Common myeloid progenitor, CD34-positive (primary cell): ENCODE measurements around the gene WFDC5.

Source experiments
- CTCF ChIA-PET: fragments of 350-600 bp; sonication (Branson Sonifier 250); formaldehyde crosslinking; loops from one replicate; lab custom pipeline; 2021; ENCODE audit warnings: antibody characterized with exemption; lab: Charles Lee
- POLR2A ChIA-PET: fragments of 350-600 bp; sonication (Branson Sonifier 250); formaldehyde crosslinking; loops from one replicate; lab custom pipeline; 2021; ENCODE audit warnings: antibody characterized with exemption; lab: Charles Lee
- DNase-seq, 3 donors: peaks; one replicate each; pipeline versions ENCODE4 v3.0.0 to v3.0.0-alpha.2; 2013
- H3K27ac ChIP-seq, 2 experiments: 1 replicate in 1 of 2; 2 replicates in 1 of 2; pipeline ENCODE4 v1.7.0; 2013; ENCODE audit warnings: inconsistent platforms in 2 of 2, low read length in 2 of 2, mild to moderate bottlenecking in 2 of 2, low read depth in 1 of 2, moderate library complexity in 1 of 2; ENCODE audit not compliant: severe bottlenecking in 2 of 2, insufficient read depth in 1 of 2, poor library complexity in 1 of 2
- H3K27me3 ChIP-seq, 5 experiments: replicated peaks in 2 of 5; 1 replicate in 3 of 5; 2 replicates in 2 of 5; pipeline versions ENCODE4 v1.6.1 to v1.7.0; 2013; ENCODE audit warnings: low read length in 4 of 5, mild to moderate bottlenecking in 2 of 5, moderate library complexity in 2 of 5, inconsistent platforms in 1 of 5; ENCODE audit not compliant: insufficient read depth in 5 of 5, control insufficient read depth in 4 of 5
- H3K36me3 ChIP-seq, 4 experiments: 1 replicate in 2 of 4; 2 replicates in 2 of 4; pipeline versions ENCODE4 v1.6.1 to v1.7.0; 2013; ENCODE audit warnings: low read length in 3 of 4, control low read depth in 1 of 4, mild to moderate bottlenecking in 1 of 4; ENCODE audit not compliant: control insufficient read depth in 4 of 4, insufficient read depth in 4 of 4
- H3K4me1 ChIP-seq, 4 experiments: 1 replicate in 3 of 4; 2 replicates in 1 of 4; pipeline versions ENCODE4 v1.6.1 to v1.7.1; 2013; ENCODE audit warnings: low read length in 3 of 4, mild to moderate bottlenecking in 3 of 4, control low read depth in 1 of 4, inconsistent platforms in 1 of 4, moderate library complexity in 1 of 4; ENCODE audit not compliant: control insufficient read depth in 4 of 4, insufficient read depth in 4 of 4; ENCODE audit errors: control extremely low read depth in 1 of 4
- H3K4me3 ChIP-seq, 7 experiments: 1 replicate in 4 of 7; 2 replicates in 3 of 7; pipeline versions ENCODE4 v1.5.1 to v1.7.0; 2013; ENCODE audit warnings: mild to moderate bottlenecking in 7 of 7, low read length in 6 of 7, moderate library complexity in 6 of 7, inconsistent platforms in 2 of 7, low read depth in 2 of 7, control low read depth in 1 of 7; ENCODE audit not compliant: insufficient read depth in 4 of 7, control insufficient read depth in 1 of 7; ENCODE audit errors: extremely low read depth in 1 of 7
- H3K9me3 ChIP-seq, 5 experiments: 1 replicate in 4 of 5; 2 replicates in 1 of 5; pipeline versions ENCODE4 v1.6.1 to v1.7.1; 2013; ENCODE audit warnings: low read length in 4 of 5, mild to moderate bottlenecking in 2 of 5, inconsistent platforms in 1 of 5, low read depth in 1 of 5, moderate library complexity in 1 of 5; ENCODE audit not compliant: control insufficient read depth in 4 of 5, insufficient read depth in 2 of 5; ENCODE audit errors: control extremely low read depth in 1 of 5
- WGBS: methylation state at CpG from one replicate; pipeline ENCODE4 v1.1.5; 2013; ENCODE audit not compliant: insufficient coverage; 5-methylcytosine and 5-hydroxymethylcytosine counted together

The WFDC5 gene

DNA sequence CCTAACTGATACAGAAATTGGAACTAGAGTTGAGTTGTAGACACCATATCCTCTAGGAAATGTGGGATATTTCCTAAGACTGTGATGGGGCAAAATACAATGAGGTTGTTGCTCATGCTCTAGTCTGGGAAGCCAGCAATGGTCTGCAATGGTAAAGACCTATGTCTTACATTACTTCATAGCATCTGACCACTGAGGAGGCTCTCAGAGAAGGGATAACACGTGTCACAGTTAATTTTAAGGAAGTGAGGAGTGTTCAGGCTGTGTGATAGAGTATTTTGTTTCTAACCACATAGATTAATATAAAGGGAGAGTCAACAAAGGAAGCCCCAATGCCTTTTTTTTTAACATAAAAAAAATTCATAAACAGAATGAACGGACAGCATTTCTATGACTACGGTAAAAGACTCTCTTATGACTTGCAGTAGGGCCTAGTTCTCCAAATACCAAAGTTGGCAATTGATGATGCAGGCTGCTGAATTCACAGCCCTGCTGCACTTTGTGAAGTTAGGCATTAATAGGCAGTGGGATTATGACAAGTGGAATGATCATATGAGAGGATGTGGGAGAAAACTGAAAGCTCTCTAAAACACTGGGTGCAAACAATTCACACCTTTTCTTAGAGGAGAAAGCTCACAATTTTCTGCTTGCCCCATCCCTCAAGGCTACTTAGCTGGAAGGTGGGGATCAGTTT is 27.7 kb downstream of the WFDC5 start:
- H3K9me3 ChIP-seq, result peaks cover 0 to 9% (median 6%) of the 10 kb centered on the region in 5 experiments
- 83% methylated on average over 1 of the region's 3 CpGs for WGBS
- peaks cover 0 to 17% (median 12%) of the 10 kb centered on the region in 4 experiments for H3K36me3 ChIP-seq
- H3K4me3 ChIP-seq, result no peak overlapping the region
- CTCF ChIA-PET, result interaction anchor here (0.6 to 15.5 kb wide), 6 partner anchors 8 to 76 kb away, joined by 3 to 199 read pairs (median 4); no protein-coding TSS in a partner anchor
- POLR2A ChIA-PET, result no interaction called here
- peaks cover 0 to 3% (median 1%) of the 10 kb centered on the region in 4 experiments for H3K4me1 ChIP-seq
- peak in 2 of 3 donors; percentile 27 to 36 for DNase-seq
- H3K27me3 ChIP-seq, result no peaks in the 10 kb centered on the region
- no peak overlapping the region for H3K27ac ChIP-seq

DNA sequence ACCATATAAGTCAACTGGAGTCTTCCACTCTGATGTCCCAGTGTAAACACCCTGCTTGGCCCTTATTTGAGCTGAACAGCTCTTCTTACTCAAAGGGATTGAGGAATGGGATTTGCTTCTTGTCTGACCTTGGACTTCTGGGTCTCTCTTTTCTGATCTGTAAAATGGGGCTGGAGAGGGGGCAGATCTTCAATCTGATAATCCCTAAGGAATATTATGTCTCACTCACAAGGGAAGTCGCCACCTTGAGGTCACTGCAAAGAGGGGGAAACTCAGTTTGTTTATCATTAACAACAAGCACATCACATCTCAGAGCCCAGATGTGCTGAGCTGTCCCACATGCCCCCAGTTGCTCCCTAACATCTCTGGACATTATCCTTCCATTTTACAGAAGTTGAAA is 29.1 kb downstream of the WFDC5 start:
- H3K4me3 ChIP-seq, result no peak overlapping the region
- no peaks in the 10 kb centered on the region for H3K27me3 ChIP-seq
- no peak for DNase-seq
- peaks cover 7 to 30% (median 21%) of the 10 kb centered on the region in 4 experiments for H3K36me3 ChIP-seq
- no CpG with 5 or more reads among the region's 1 CpG for WGBS
- H3K9me3 ChIP-seq, result peaks cover 0 to 14% (median 6%) of the 10 kb centered on the region in 5 experiments
- ChIA-PET CTCF (interaction anchor here (1.3 to 15.5 kb wide), 5 partner anchors 9 to 35 kb away, joined by 3 to 199 read pairs (median 5); no protein-coding TSS in a partner anchor), POLR2A (no interaction called here)
- peaks cover 0 to 3% (median 1%) of the 10 kb centered on the region in 4 experiments for H3K4me1 ChIP-seq
- H3K27ac ChIP-seq, result no peak overlapping the region

DNA sequence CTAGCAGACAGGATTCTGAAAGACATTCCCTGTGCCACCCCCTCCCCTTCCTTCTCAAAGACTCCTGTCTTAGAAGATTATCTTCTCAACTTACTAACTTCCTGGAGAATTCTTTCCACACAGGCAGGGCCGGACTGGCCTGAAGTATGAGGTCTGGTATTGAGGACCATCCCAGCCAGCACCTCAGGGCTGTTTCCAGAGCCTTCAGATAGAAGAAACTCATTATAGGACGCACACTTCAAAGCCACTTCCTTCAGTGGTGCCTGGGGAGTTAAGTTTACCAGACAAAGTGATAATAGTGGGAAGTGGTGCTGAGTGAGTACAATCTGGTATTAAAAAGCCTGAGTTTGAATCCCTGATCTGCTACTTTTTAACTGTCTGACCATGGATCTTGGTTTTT is 29.7 kb downstream of the WFDC5 start:
- ChIA-PET POLR2A (no interaction called here), CTCF (interaction anchor here (1.4 to 15.5 kb wide), 2 partner anchors 22 to 35 kb away, joined by 3 to 199 read pairs; no protein-coding TSS in a partner anchor)
- WGBS, result 86% methylated on average over 1 of the region's 2 CpGs
- Histone ChIP-seq H3K4me3 (no peak overlapping the region), H3K27me3 (no peaks in the 10 kb centered on the region), H3K36me3 (peaks cover 7 to 36% (median 24%) of the 10 kb centered on the region in 4 experiments), H3K27ac (no peak overlapping the region), H3K4me1 (peaks cover 0 to 3% (median 1%) of the 10 kb centered on the region in 4 experiments), H3K9me3 (peaks cover 0 to 14% (median 6%) of the 10 kb centered on the region in 5 experiments)
- DNase-seq, result peak in 1 of 3 donors; percentile 13

DNA sequence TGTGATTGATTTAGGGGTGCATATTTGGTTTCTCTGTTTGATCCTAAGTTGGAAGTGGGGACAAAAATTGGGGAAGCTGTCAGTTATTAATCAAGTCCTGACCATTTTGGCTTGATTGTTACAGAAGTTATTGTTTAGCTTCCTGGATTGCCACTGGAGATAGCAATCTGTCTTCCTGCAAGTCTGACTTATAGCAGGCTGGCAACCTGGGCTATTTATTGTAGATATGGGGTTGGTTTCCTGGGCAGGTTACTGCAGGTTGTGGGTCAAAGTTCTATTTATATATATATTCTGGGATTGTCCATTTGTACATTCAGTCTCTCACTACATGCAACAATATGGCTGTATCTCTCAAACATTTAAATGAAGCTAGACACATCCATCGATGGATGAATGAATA is 31.8 kb downstream of the WFDC5 start:
- Histone ChIP-seq H3K4me3 (no peak overlapping the region), H3K27ac (no peak overlapping the region), H3K36me3 (peaks cover 9 to 52% (median 29%) of the 10 kb centered on the region in 4 experiments), H3K4me1 (peaks cover 0 to 3% (median 1%) of the 10 kb centered on the region in 4 experiments), H3K9me3 (peaks cover 0 to 14% (median 6%) of the 10 kb centered on the region in 5 experiments), H3K27me3 (no peaks in the 10 kb centered on the region)
- no peak for DNase-seq
- ChIA-PET POLR2A (no interaction called here), CTCF (interaction anchor here (0.6 to 2.2 kb wide), 6 partner anchors 12 to 208 kb away, joined by 3 to 15 read pairs (median 4); no protein-coding TSS in a partner anchor)
- WGBS, result no CpG with 5 or more reads among the region's 1 CpG

DNA sequence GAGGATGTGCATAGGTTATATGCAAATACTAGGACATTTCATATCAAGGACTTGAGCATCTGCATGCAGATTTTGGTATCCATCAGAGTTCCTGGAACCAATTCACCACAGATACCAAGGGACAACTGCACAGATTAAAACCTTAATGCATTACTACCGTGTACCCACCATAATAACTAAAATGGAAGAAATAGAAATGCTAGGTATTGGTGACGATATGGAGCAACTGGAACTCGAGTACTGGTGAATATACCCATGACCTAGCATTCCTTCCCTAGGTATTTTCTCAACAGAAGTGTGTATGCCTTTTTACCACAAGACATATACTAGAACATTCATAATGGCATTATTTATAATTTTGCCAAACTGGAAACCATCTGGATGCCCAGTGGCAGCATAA is 32.5 kb downstream of the WFDC5 start:
- no CpG with 5 or more reads among the region's 3 CpGs for WGBS
- CTCF ChIA-PET, result interaction anchor here (1.2 to 2.2 kb wide), 4 partner anchors 14 to 209 kb away, joined by 4 to 15 read pairs (median 6); no protein-coding TSS in a partner anchor

DNA sequence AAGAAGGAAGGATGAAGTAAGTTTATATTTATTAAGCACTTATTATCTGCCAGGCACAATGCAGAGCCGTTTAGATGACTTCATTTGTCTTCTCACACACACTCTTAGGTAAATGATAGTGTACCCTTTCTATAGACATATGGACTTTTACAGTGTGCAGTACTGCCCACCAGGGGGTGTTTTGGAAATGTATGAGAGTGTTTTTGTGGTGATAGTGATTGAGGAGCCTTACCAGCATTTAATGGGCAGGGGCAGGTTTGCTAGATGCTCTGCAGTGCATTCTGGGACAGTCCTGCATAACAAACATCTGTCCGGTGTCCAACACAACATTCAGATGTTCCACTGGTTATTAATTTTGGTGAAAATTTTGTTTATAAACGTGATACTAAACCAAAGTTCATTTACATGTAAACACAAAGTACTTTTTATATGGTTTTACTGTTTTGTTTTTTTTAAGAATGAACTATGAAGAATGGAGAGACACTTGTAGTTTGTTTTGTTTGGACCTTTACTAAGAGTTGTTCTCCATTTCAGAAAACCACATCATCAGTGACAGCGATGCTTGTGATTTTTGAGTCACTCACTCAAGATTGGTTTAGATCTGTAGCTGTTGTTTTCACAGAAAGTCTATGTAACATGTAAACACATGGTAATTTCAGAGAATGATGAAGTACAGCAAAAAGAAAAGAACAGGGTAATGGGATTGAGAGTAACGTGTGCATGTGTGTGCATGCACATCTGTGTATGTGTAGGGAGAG is 33.9 kb downstream of the WFDC5 start:
- H3K9me3 ChIP-seq, result peaks cover 0 to 14% (median 6%) of the 10 kb centered on the region in 5 experiments
- 100% methylated on average over 1 of the region's 5 CpGs for WGBS
- H3K27ac ChIP-seq, result no peak overlapping the region
- no peaks in the 10 kb centered on the region for H3K27me3 ChIP-seq
- no peaks in the 10 kb centered on the region for H3K4me1 ChIP-seq
- POLR2A ChIA-PET, result no interaction called here
- CTCF ChIA-PET, result interaction anchor here (1.0 to 1.2 kb wide), 2 partner anchors 9 to 37 kb away, joined by 3 read pairs; no protein-coding TSS in a partner anchor
- DNase-seq, result peak; percentile 25 to 38 (median 35)
- H3K36me3 ChIP-seq, result peaks cover 9 to 63% (median 37%) of the 10 kb centered on the region in 4 experiments
- H3K4me3 ChIP-seq, result no peak overlapping the region

More for the DNA sequence above, 32.5 kb downstream of the WFDC5 start:
- peaks cover 0 to 14% (median 6%) of the 10 kb centered on the region in 5 experiments for H3K9me3 ChIP-seq
- H3K36me3 ChIP-seq, result peaks cover 9 to 54% (median 30%) of the 10 kb centered on the region in 4 experiments
- no peak for DNase-seq
- POLR2A ChIA-PET, result no interaction called here
- H3K27me3 ChIP-seq, result no peaks in the 10 kb centered on the region
- H3K27ac ChIP-seq, result no peak overlapping the region
- H3K4me1 ChIP-seq, result peaks cover 0 to 2% (median under 1%) of the 10 kb centered on the region in 4 experiments
- H3K4me3 ChIP-seq, result no peak overlapping the region
